ENCODE data around the gene ADI1.

The ADI1 gene

DNA sequence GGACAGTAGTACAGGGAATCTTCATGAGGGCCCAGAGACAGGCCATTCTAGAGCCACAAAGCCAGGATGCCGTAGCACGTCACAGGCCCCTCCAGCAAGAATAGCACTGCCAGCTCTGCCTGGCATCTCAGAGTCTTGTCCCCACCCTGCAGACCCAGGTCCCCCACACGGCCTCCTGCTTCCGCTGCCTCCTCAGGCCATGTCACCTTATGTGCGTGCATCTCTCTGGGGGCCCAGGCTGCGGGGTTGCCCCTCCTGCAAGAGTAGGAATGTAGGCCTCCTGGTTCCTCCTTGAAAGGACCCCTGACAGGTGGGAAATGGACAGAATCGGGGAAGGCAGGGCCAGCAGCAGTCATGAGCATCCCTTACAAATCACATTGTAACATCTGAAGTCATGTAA is 49.8 kb downstream of the ADI1 start:
- H4K20me1 ChIP-seq (ENCODE audit: low read depth, low read length): no peaks in the 10 kb centered on the region
- TF ChIP-seq, protein P1, sequence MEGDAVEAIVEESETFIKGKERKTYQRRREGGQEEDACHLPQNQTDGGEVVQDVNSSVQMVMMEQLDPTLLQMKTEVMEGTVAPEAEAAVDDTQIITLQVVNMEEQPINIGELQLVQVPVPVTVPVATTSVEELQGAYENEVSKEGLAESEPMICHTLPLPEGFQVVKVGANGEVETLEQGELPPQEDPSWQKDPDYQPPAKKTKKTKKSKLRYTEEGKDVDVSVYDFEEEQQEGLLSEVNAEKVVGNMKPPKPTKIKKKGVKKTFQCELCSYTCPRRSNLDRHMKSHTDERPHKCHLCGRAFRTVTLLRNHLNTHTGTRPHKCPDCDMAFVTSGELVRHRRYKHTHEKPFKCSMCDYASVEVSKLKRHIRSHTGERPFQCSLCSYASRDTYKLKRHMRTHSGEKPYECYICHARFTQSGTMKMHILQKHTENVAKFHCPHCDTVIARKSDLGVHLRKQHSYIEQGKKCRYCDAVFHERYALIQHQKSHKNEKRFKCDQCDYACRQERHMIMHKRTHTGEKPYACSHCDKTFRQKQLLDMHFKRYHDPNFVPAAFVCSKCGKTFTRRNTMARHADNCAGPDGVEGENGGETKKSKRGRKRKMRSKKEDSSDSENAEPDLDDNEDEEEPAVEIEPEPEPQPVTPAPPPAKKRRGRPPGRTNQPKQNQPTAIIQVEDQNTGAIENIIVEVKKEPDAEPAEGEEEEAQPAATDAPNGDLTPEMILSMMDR (IDR thresholded peaks at IDR 0.05; ENCODE audit: insufficient read depth, low read length, poor library complexity, severe bottlenecking): no peak
- TF ChIP-seq EZH2phosphoT487 (conservative IDR thresholded peaks at IDR 0.05; ENCODE audit: low read length): no peak
- no peaks in the 10 kb centered on the region for H3K27me3 ChIP-seq (ENCODE audit: low read length)
- H3K27ac ChIP-seq (ENCODE audit: low read depth, low read length): no peak overlapping the region
- no peaks in the 10 kb centered on the region for H3K36me3 ChIP-seq (ENCODE audit: low read length)
- H3K4me2 ChIP-seq (ENCODE audit: low read depth, low read length, poor library complexity, severe bottlenecking): no peak overlapping the region
- H2AFZ ChIP-seq (ENCODE audit: low read depth, low read length, severe bottlenecking): no peak overlapping the region
- no peaks in the 10 kb centered on the region for H3F3A ChIP-seq (ENCODE audit: insufficient read depth)
- no peaks in the 10 kb centered on the region for H3K79me2 ChIP-seq (ENCODE audit: insufficient read depth, low read length)
- no peak overlapping the region for H3K9ac ChIP-seq (ENCODE audit: low read length)
- H3K9me2 ChIP-seq (replicated peaks; ENCODE audit: insufficient read depth, low read length): no peaks in the 10 kb centered on the region
- H3K9me3 ChIP-seq (ENCODE audit: insufficient read depth, low read length): no peaks in the 10 kb centered on the region
- no peak overlapping the region for H3K4me3 ChIP-seq (ENCODE audit: insufficient read depth, low read length, poor library complexity, severe bottlenecking)

DNA sequence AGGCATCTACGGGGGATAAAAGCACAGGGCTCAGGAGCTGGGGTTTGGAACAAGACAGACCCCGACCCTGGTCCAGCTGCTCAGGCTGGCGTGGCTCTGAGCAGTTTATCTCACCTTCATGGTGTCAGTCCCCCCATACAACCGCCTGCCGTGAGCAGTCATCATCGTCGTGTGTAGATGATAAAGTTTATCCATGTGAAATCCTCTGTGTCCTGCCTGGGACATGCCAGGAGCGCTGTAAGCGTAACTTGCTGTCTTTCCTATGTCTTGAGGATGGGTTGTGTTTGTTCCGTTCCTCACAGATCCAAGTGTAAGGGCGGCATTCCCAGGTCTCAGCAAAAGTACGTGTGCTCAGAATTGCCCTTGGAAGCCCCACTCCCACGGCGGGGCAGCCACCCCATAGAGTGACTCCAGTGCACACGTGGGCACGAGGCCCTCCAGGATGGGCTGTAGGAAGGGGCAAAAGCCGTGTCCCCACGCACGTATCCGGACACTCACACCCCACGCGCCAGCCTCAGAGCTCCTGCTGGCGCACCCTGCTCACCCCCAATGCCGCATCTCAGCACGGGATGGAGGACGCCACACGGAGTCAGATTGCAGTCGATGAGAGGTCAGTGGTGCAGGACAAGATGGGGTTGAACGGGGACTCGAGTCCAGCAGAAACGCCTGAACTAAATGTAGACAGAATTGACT is 50.9 kb downstream of the ADI1 start:
- H3K36me3 ChIP-seq (ENCODE audit: low read length): no peaks in the 10 kb centered on the region
- no peak overlapping the region for H3K9ac ChIP-seq (ENCODE audit: low read length)
- no peak overlapping the region for H2AFZ ChIP-seq (ENCODE audit: low read depth, low read length, severe bottlenecking)
- no peak overlapping the region for H3K4me2 ChIP-seq (ENCODE audit: low read depth, low read length, poor library complexity, severe bottlenecking)
- no peak overlapping the region for H3K4me3 ChIP-seq (ENCODE audit: insufficient read depth, low read length, poor library complexity, severe bottlenecking)
- no peaks in the 10 kb centered on the region for H3K9me2 ChIP-seq (replicated peaks; ENCODE audit: insufficient read depth, low read length)
- H3K27me3 ChIP-seq (ENCODE audit: low read length): no peaks in the 10 kb centered on the region
- no peak overlapping the region for H3K27ac ChIP-seq (ENCODE audit: low read depth, low read length)
- no peaks in the 10 kb centered on the region for H3K79me2 ChIP-seq (ENCODE audit: insufficient read depth, low read length)
- no peaks in the 10 kb centered on the region for H4K20me1 ChIP-seq (ENCODE audit: low read depth, low read length)
- no peaks in the 10 kb centered on the region for H3K9me3 ChIP-seq (ENCODE audit: insufficient read depth, low read length)
- TF ChIP-seq, protein P1 (IDR thresholded peaks at IDR 0.05; ENCODE audit: insufficient read depth, low read length, poor library complexity, severe bottlenecking): no peak
- no peak for TF ChIP-seq EZH2phosphoT487 (conservative IDR thresholded peaks at IDR 0.05; ENCODE audit: low read length)
- H3F3A ChIP-seq (ENCODE audit: insufficient read depth): no peaks in the 10 kb centered on the region

DNA sequence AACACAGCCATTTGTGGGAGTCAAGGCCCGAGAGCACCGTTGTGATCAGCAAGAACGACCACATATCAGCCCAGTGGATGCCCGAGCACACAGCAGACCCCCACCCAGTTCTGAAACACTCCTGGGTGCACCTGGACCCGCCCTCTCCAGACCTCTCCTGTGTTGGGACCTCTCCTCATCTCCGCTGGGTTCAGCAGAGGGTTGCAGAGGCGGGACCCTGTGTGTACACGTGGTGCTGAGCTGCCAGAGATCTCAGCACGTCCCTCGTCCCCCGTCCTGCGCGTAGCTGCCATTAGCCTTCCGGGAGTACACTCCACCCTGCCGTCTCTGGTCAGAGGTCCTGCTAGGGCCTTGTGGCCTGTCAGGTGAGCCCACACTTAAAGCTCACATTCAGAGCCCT is 51.7 kb downstream of the ADI1 start:
- Histone ChIP-seq H4K20me1 (ENCODE audit: low read depth, low read length) (no peaks in the 10 kb centered on the region), H3K27ac (ENCODE audit: low read depth, low read length) (no peak overlapping the region), H3F3A (ENCODE audit: insufficient read depth) (no peaks in the 10 kb centered on the region), H3K79me2 (ENCODE audit: insufficient read depth, low read length) (no peaks in the 10 kb centered on the region), H3K4me2 (ENCODE audit: low read depth, low read length, poor library complexity, severe bottlenecking) (no peak overlapping the region), H3K9ac (ENCODE audit: low read length) (no peak overlapping the region), H3K36me3 (ENCODE audit: low read length) (no peaks in the 10 kb centered on the region), H2AFZ (ENCODE audit: low read depth, low read length, severe bottlenecking) (no peak overlapping the region), H3K4me3 (ENCODE audit: insufficient read depth, low read length, poor library complexity, severe bottlenecking) (no peak overlapping the region), H3K9me2 (replicated peaks; ENCODE audit: insufficient read depth, low read length) (no peaks in the 10 kb centered on the region), H3K27me3 (ENCODE audit: low read length) (no peaks in the 10 kb centered on the region), H3K9me3 (ENCODE audit: insufficient read depth, low read length) (no peaks in the 10 kb centered on the region)
- TF ChIP-seq, protein P1 (IDR thresholded peaks at IDR 0.05; ENCODE audit: insufficient read depth, low read length, poor library complexity, severe bottlenecking): no peak
- no peak for TF ChIP-seq EZH2phosphoT487 (conservative IDR thresholded peaks at IDR 0.05; ENCODE audit: low read length)
